Adrenal gland (tissue), 12 donors: ENCODE data around the gene RASD1. TPM values are rescaled to one million over a fixed set of nuclear protein-coding genes. Genes with fewer than 3 reads are reported as not detected.

Source experiments
- DNase-seq, 7 donors: peaks; one replicate each; pipeline ENCODE4 v3.0.0-alpha.2; 2019 to 2020
- H3K27ac ChIP-seq, 5 donors: fragments of 200-600 bp; sonication (generic) in 4 of 5; 1 replicate in 3 of 5; 2 replicates in 2 of 5; pipeline versions ENCODE4 v1.5.1 to v1.8.0; 2016 to 2020; ENCODE audit warnings: mild to moderate bottlenecking in 1 of 5
- H3K27me3 ChIP-seq: fragments of 200-600 bp; 2 replicates; pipeline ENCODE4 v1.8.0; 2021
- H3K36me3 ChIP-seq, 2 donors: fragments of 200-600 bp; replicated peaks in 1 of 2; 1 replicate in 1 of 2; 2 replicates in 1 of 2; pipeline versions ENCODE4 v1.5.1 to v1.8.0; 2018 to 2022
- H3K4me1 ChIP-seq, 2 donors: fragments of 200-600 bp; replicated peaks in 1 of 2; 1 replicate in 1 of 2; 2 replicates in 1 of 2; pipeline versions ENCODE4 v1.5.1 to v1.8.0; 2018 to 2021
- H3K4me3 ChIP-seq, 4 donors: fragments of 200-600 bp; sonication (generic) in 3 of 4; one replicate each; pipeline ENCODE4 v1.5.1; 2016 to 2018
- H3K9me3 ChIP-seq, 3 donors: fragments of 200-600 bp; sonication (generic) in 1 of 3; replicated peaks in 1 of 3; 1 replicate in 2 of 3; 2 replicates in 1 of 3; pipeline versions ENCODE4 v1.5.1 to v1.8.0; 2016 to 2021
- POLR2A ChIP-seq, 2 donors: fragments of 450-650 bp; IDR thresholded peaks; one replicate each; pipeline ENCODE4 v1.6.1; 2017; ENCODE audit warnings: antibody characterized with exemption in 2 of 2, mild to moderate bottlenecking in 2 of 2, moderate library complexity in 1 of 2
- WGBS, 4 donors: extraction: QIAGEN DNeasy Blood & Tissue Kit in 2 of 4; methylation state at CpG; one replicate each; pipeline versions ENCODE4 v1.1.5 to v1.1.7; 2013 to 2017; 5-methylcytosine and 5-hydroxymethylcytosine counted together
- intact Hi-C, 2 donors: fragments of 100-400 bp; cut with DNase I; formaldehyde crosslinking; loops; one replicate each; pipeline versions ENCODE4 v1.14.1 to v1.15.0; 2022 to 2023
- polyA plus RNA-seq, 3 donors: library from polyadenylated mRNA; stranded (reverse); fragments of 200-250 nt in 2 of 3; fragments of 350-450 nt in 1 of 3; fragmentation: Illumina TruSeq in 1 of 3; extraction: RNeasy Lipid Tissue Mini Kit (QIAGEN cat#74804) in 1 of 3; gene quantifications; one replicate each; pipeline ENCODE4 v1.2.3, GENCODE V29; 2013 to 2014
- total RNA-seq, 9 donors: library from RNA; depleted of rRNA in 4 of 9; stranded (reverse); fragments of >200 nt in 4 of 9; fragments of 120-200 nt in 1 of 9; fragmentation: NEBNext Ultra II Directional in 1 of 9; extraction: Animal tissue kit (Norgen Biotek cat#: 25700) in 1 of 9; gene quantifications; one replicate each; pipeline versions ENCODE4 v1.1.0 to v1.2.4, GENCODE V29; 2013 to 2023
- TF ChIP-seq, protein P1 (sequence below), 6 experiments: fragments of 450-650 bp in 4 of 6; fragments of 200-600 bp in 2 of 6; sonication (generic) in 1 of 6; IDR thresholded peaks; 1 replicate in 5 of 6; 2 replicates in 1 of 6; pipeline versions ENCODE4 v1.5.1 to v1.8.0; 2016 to 2021; ENCODE audit warnings: antibody characterized with exemption in 6 of 6, mild to moderate bottlenecking in 2 of 6, moderate library complexity in 1 of 6
- donor health status: healthy with polysubstance abuse.
- donor health status: Bipolar disorder and iron deficiency.
- donor health status: DM: yes; HTN: yes; CAD: no.
- donor health status: DM: no; HTN: no; CAD: no.
- donor health status: DM: no; HTN: no; CAD: no.
- donor health status: DM: yes; HTN: yes; CAD: no.

RASD1 gene
- total and polyA plus RNA-seq, 12 donors, result 4.5 to 134 (median 18.4) TPM

DNA sequence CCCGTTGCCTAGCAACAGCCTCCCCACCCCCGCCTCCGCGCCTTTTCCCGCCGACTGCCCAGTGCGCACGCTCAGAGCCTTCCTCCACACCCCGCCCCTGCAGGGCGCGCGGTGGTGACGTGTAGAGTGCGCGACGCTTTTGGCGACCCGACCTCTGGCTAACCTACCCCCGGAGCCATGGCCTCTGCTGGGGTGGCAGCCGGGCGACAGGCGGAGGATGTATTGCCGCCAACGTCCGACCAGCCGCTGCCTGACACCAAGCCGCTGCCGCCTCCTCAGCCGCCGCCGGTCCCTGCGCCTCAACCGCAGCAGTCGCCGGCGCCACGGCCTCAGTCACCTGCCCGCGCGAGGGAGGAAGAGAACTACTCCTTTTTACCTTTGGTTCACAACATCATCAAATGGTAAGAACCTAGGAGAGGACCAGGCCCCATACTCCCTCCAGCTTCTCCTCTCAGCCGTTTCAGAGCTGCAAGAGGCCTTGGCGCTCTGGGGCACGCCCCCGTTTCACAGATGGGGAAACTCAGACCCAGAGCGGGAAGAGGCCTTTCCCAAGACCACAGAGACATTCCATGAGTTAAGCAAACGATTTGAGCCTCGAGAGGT, 19.2 kb downstream of the RASD1 start, which contains the start of gene MED9:
Gene MED9 (plus strand): TSS at position 136 of the 603 bp plus-strand sequence. CDS start 42 bp downstream, at position 178.
- peaks cover 12 to 46% of the 10 kb centered on the region in 2 donors for H3K4me1 ChIP-seq
- no peaks in the 10 kb centered on the region for H3K9me3 ChIP-seq
- peak; percentile 54 to 55 for TF ChIP-seq POLR2A (IDR thresholded peaks at IDR 0.05)
- TF ChIP-seq, protein P1, sequence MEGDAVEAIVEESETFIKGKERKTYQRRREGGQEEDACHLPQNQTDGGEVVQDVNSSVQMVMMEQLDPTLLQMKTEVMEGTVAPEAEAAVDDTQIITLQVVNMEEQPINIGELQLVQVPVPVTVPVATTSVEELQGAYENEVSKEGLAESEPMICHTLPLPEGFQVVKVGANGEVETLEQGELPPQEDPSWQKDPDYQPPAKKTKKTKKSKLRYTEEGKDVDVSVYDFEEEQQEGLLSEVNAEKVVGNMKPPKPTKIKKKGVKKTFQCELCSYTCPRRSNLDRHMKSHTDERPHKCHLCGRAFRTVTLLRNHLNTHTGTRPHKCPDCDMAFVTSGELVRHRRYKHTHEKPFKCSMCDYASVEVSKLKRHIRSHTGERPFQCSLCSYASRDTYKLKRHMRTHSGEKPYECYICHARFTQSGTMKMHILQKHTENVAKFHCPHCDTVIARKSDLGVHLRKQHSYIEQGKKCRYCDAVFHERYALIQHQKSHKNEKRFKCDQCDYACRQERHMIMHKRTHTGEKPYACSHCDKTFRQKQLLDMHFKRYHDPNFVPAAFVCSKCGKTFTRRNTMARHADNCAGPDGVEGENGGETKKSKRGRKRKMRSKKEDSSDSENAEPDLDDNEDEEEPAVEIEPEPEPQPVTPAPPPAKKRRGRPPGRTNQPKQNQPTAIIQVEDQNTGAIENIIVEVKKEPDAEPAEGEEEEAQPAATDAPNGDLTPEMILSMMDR (IDR thresholded peaks at IDR 0.05), result peak in 1 of 6 experiments; percentile 2
- no peaks in the 10 kb centered on the region for H3K27me3 ChIP-seq
- H3K4me3 ChIP-seq, result peak within 1 kb of the TSS; percentile 77 to 97 (median 92)
- intact Hi-C loops, result loop anchor here in 1 of 2 donors (2.0 kb wide), 1 partner anchor 18 kb away; no protein-coding TSS in a partner anchor
- 0 to 1% (median 0%) methylated on average over 25 to 47 of the region's 47 CpGs for WGBS, 4 donors
- peak; percentile 92 to 96 (median 93) for DNase-seq
- peak within 1 kb of the TSS in 4 of 5 donors; percentile 88 to 95 (median 90) for H3K27ac ChIP-seq
- no peaks in the 10 kb centered on the region for H3K36me3 ChIP-seq

DNA sequence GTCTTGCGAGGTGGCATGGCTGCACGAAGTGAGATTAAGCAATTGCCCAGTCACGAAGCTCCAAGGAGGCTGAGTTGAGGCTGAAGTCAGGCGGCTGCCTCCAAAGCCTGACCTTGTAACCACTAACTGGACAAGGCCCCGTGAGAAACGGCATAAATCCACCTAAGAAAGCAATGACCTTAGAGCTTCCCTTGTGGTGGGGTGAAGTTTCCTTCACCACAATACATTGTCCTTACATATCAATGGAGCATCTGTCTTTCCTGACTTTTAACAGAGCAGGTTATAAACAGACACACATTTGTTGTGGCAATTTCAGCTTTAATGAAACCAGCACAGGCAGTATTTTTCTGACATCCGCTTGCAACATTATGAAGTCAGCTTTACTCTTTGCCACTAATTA, 21.9 kb downstream of the RASD1 start:
- intact Hi-C loops, result no loop called here
- TF ChIP-seq, protein P1 (IDR thresholded peaks at IDR 0.05), result no peak
- no peak for TF ChIP-seq POLR2A (IDR thresholded peaks at IDR 0.05)
- 31 to 59% (median 49%) methylated on average over 7 of the region's 7 CpGs for WGBS, 4 donors

DNA sequence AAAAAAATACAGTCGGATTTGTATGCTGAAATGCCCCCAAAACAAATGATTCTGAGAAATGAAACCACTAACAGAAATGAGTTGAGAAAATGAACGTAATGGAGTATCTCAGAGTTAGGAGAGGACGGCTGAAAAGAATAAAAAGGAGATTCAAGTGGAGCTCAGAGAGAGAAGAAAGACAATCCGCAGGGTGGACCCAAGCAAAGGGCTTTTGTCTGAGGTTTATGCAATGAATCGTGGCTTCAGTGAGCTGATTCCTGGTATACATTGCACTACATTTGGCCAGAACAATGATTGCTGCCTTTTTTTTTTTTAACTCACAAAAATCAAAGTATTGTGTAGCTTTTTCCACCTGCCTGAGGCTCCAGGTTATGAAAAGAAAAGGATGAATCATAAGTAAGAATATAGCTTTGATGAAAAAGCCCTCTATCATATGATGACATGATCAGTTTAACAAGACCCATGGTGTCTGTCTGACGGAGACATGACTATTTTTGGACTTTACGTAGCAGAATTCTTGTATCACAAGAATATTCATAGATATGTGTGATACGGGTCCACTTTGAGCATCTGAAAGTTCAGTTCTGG, 23.8 kb downstream of the RASD1 start:
- H3K4me3 ChIP-seq, result no peak overlapping the region
- 63 to 66% (median 66%) methylated on average over 8 of the region's 8 CpGs for WGBS, 4 donors
- TF ChIP-seq, protein P1 (IDR thresholded peaks at IDR 0.05), result no peak
- no peak for TF ChIP-seq POLR2A (IDR thresholded peaks at IDR 0.05)
- no peaks in the 10 kb centered on the region for H3K9me3 ChIP-seq
- no peak for DNase-seq
- no peaks in the 10 kb centered on the region for H3K27me3 ChIP-seq
- intact Hi-C loops, result no loop called here
- H3K4me1 ChIP-seq, result peaks cover under 1 to 7% of the 10 kb centered on the region in 2 donors
- H3K36me3 ChIP-seq, result no peaks in the 10 kb centered on the region
- H3K27ac ChIP-seq, result peak overlapping the region in 1 of 5 donors; percentile 41

More for the DNA sequence above, 21.9 kb downstream of the RASD1 start:
- Histone ChIP-seq H3K27me3 (no peaks in the 10 kb centered on the region), H3K36me3 (no peaks in the 10 kb centered on the region), H3K27ac (peak overlapping the region in 1 of 5 donors; percentile 65), H3K4me1 (peaks cover 12 to 26% of the 10 kb centered on the region in 2 donors), H3K9me3 (no peaks in the 10 kb centered on the region), H3K4me3 (no peak overlapping the region)
- DNase-seq, result no peak

DNA sequence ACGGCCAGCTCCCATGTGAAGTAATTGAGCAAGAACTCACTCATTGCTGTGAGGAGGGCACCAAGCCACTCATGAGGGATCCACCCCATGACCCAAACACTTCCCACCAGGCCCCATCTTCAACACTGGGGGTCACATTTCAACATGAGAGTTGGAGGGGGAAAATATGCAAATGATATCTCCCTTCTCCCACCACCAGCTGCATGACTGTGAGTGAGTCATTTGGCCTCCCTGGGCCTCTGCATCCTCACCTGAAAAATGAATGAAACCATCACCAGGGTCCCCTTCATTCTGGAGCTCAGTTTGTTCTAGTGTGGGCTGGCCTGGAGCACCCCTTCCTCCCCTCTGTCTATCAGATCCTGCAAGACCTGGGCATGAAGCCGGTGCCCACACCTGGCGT, 26.2 kb downstream of the RASD1 start:
- intact Hi-C loops, result no loop called here
- DNase-seq, result no peak
- no peaks in the 10 kb centered on the region for H3K4me1 ChIP-seq
- 92 to 100% (median 96%) methylated on average over 3 of the region's 3 CpGs for WGBS, 4 donors
- no peaks in the 10 kb centered on the region for H3K9me3 ChIP-seq
- no peak overlapping the region for H3K27ac ChIP-seq
- no peaks in the 10 kb centered on the region for H3K27me3 ChIP-seq
- no peaks in the 10 kb centered on the region for H3K36me3 ChIP-seq
- H3K4me3 ChIP-seq, result no peak overlapping the region
- no peak for TF ChIP-seq POLR2A (IDR thresholded peaks at IDR 0.05)
- TF ChIP-seq, protein P1 (IDR thresholded peaks at IDR 0.05), result no peak
